HG03571 (cell line): ENCODE measurements around the gene MTFR1L.
"Not testable (repeated sequence)": the region's sequence is repeated elsewhere in the genome, so short reads cannot be mapped to it uniquely, and the experiment has no call there.

Experiments
- ATAC-seq: cut with Tn5 transposase; IDR thresholded peaks from one replicate; pipeline ENCODE4 v1.9.1; 2021; ENCODE audit not compliant: unreplicated experiment

Gene MTFR1L

DNA sequence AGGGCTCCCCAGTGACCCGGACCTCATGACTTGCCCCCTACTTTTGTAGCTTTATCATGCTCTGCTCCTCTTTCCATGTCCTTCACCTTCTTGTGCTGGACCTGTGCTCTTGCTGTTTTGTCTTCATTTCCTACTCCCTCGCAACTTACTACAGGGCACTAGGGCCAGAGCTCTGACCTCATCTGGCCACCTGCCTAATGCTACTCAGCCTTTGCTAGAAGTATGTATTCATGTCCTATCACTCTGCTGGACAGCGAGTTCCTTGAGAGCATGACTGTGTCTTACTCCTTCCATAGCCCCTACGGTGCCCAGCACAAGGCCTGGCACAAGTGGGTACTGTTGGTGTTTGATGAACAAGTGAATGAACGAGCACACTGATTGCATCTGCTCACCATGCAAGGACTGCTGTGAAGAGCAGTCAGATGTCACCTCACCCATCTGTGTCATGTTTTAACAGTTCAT is 1.9 kb downstream of the MTFR1L start:
- no peak for ATAC-seq

DNA sequence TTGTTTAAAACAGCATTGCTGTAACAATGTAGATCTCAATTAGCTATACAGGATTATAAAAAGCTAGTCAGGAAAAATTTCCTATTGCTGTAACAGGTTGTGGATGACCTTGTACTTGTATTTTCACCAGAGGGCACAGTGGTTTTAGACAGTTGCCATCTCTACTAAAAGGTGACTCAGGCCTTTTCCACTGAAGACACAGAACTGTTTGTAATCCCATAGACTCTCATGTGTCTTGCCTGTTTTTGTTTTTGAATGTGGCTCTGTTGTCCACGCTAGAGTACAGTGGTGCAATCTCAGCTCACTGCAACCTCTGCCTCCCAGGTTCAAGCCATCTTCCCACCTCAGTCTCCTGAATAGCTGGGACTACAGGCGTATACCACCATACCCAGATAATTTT is 5.9 kb downstream of the MTFR1L start:
- no peak for ATAC-seq

DNA sequence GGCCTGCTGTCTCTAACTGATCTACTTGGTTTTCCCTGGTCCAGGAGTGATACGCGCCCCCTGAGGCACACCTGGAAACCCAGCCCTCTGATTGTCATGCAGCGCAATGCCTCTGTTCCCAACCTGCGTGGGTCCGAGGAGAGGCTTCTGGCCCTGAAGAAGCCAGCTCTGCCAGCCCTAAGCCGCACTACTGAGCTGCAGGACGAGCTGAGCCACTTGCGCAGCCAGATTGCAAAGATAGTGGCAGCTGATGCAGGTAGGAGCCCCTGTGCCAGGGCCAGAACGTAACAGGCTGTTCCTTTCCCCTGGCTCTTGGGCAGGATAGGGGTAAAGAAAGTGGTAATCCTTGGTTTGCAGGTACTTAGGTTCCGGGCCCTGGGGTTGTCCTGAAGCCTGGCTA is 6.8 kb downstream of the MTFR1L start:
- ATAC-seq = no peak

DNA sequence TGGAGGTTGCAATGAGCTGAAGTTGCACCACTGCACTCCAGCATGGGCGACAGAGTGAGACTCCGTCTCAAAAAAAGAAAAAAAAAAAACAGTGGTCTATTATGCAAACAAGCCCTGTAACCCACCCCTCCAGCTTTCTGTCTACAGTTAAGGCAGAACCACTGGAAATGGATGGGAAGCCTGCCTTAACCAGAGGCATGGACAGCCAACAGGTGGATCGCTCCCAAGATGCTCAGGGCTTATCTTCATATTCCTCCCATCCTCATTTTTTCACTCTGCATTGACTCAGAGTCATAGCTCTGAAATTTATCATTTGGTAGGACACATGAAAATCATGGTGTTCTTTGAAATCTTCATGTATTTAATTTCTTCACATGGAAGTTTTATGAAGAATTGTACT is 8.7 kb downstream of the MTFR1L start:
- ATAC-seq = no peak

DNA sequence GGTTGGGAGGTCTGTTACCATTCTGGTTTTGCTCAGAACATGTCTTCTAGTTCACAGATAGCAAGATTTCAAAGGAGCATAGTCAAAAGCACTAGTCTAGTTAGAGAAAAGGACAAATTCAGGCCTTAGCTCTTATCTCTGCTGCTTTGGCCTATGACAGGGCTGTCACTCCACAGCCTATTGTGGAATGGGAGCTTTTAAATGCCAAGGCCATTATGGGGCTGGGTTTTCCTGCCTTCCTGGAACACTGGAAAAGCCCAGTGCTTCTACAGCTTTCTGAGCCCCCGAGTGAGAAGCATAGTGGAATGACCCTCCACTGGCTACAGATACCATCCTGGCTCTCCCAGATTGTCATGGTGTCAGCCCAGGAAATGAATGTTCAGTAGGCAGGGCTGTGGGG is 9.3 kb downstream of the MTFR1L start:
- no peak for ATAC-seq

DNA sequence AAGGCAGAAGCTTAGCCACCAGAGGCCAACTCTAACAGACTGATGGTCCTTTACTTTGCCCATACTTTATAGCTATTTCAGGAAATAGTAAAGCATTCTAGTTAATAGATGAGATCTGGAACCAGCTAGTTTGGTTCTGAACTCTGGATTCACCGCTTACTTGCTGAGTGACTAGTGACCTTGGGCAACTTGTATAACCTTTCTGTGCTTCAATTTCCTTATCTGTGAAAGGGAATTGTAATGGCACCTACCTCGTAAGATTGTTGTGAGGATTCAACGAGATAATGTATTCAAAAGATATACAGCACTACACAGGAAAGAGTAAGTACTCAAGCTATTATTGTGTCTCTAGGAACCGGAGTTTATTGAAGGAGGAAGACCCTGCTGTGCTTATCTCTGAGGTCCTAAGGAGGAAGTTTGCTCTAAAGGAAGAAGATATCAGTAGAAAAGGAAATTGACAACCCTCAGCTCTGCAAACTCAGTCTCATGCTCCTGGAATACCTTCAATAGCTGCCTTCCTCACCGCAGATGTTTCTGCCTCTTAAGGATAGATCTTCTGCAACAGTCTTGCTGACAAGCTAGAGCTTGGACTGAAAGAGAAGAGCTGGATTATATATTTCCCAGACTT is 11.9 kb downstream of the MTFR1L start:
- ATAC-seq = no peak

DNA sequence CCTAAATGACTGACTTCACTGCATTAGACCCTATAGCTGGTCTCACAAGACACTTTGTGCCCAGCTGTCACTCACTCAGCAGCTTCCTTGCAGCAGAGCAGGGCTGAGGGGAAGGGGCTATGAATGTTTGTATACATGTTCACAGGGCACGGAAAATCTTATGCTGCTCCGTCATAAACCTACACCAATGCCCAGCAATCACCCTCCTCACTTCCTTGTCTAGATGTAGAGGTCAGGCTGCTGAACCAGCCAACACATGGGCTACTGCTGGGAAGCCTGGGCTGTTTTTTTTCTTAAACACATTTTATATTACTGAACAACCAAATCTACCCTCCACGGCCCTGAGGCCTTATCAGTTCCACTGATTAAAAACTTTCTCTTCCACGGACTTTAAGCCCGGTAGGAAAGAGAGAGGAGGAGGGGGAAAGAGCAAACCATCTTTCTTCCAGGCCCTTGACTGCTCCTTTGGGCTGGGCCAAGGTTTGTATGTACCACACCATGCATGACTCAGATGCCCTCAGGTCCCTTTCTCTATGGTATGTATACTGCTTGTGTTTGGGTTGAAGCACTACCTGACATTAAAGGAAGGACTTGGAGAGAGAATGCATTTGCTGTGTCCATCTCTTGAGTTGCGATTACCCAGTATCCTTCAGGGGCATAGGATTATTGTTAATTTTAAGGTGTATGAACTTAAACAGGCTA is 12.7 kb downstream of the MTFR1L start:
- ATAC-seq = no peak

DNA sequence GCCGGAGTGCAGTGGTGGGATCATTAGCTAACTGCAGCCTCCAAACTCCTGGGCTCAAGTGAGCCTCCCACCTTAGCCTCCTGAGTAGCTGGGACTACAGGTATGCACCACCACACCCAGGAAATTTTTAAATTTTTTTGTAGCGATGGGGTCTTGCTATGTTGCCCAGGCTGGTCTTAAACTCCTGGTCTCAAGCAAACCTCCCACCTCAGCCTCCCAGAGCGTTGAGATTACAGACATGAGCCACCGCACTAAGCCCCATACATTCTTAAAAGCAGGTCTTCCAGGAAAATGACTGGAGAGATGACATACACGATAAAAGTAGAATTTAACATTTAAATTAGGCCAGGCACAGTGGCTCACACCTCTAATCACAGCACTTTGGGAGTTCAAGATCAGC is 13.4 kb downstream of the MTFR1L start:
- ATAC-seq = no peak

DNA sequence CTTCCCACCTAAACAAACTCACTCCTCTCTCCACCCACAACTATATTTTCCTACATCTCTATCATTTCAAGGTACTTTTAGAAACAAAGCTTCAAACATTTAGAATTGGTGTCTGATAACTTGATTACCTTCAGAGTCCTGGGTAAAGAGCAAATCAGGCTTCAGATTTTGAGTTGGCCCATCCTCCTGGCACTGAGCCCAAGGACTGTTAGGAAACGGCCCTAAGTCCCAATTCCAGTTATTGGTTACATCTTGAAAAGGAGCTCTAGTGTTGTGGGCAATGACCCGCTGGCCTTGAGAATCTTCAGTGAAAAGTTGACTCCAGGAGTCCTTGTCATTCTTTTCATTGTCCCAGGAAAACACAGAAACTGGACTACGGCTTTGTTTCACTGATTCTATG is 15.1 kb downstream of the MTFR1L start:
- no peak for ATAC-seq

DNA sequence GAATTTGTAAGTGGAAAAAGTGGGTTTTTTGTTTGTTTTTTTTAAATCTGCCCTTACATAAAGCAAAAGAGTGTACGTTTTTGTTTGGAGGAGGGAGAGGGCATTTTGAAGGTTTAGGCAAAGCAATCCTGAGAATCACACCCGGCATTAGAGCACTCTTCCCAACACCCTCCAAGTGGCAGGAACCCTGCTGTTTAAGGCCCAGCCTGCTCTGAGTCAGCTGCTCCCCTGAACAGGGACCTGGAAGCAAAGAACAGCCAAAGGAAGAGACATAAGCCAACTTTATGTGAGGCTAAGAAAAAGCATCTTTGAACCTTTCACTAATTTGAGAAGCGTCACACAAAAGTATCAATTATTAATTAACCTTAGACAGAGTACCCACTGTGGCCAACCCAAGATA is 16.9 kb downstream of the MTFR1L start:
- no peak for ATAC-seq

DNA sequence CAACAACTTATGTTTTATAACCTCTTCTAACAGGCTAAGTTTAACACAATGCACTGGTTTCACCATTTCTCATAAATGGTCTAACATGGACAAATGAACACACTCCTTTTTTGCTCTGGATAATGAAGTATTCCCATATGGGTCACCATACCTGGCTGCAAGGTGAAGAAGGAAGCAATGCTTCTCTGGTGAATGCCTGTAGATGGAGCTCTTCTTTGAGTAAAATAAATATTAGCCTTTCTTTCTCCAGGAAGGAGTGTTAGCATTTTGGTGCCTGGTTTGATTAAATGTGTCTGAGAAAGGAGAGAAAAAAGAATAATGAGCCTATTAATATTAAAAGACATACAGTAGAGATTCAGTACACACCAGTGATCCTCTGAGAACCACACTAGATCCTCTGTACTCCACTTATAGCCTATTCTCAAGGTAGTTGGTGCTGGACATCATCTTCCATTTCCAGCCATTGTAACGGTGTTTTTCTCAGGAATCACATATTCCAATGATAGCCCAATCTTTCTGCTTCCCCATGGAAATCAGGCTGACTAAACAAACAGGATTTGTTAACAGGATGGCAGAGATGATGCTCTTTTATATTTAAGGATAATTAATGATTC is 17.6 kb downstream of the MTFR1L start:
- no peak for ATAC-seq

DNA sequence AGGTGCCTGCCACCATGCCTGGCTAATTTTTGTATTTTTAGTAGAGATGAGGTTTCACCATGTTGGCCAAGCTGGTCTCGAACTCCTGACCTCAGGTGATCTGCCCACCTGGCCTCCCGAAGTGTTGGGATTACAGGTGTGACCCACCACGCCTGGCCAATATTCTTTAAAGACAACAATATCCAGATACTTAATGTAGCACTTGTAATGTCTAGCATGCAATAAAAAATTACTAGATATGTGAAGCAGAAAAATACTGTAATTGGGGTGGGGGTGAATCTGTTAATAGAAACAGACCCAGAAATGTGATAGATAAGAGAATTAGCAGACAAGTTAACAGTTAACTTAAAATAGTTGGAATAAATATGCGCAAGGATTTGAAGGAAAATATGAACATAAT is 20.1 kb downstream of the MTFR1L start:
- not testable (repeated sequence) for ATAC-seq

DNA sequence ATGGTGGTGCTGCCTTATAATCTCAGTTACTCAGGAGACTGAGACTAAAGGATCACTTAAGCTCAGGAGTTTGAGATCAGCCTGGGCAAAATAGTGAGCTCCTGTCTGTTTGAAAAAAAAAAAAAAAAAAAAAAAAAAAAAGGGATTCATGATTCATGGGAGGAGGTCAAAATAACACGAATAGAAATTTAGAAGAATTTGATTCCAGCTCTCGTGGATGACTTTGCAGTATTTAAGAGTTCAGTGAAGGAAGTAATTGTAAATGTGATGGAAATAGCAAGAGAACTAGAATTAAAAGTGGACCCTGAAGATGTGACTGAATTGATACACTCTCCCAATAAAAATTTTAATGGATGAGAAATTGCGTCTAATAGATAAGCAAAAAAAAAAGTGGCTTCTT is 23.7 kb downstream of the MTFR1L start:
- ATAC-seq = no peak

DNA sequence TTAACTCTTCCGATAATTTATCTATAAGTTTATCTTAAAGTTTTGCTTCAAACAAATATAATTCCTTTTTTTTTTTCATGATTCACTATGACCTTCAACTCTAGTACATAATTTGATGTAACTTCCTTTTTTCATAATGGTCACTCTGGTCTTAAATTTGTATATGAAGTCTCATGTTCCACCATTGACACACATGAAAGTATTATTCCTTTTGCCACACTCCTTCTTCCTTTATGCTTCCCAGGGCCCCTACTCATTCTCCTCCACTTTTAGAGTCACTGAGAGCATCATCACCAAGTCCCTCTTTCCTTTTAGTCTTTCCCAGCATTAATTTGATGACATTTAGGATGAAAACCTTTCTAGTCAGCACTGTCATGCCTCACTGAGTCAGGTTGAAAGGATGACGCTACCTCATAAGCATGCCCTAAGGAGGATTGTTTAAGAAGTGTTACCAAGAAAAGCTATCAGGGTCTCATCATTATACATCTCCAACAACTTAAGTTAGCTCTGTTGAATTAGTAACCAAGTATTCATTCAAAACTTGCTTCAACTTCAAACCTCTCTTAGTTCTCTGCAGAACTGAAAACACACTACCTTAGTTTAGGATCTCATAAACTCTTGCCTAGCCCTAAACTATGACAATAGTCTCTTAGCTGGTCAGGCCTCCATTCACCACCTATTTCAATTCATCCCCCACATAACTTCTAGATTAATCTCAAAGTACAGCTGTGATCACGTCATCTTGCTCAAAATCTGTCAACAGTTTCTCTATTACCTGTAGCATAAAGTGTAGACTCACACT is 25.0 kb downstream of the MTFR1L start:
- ATAC-seq = no peak

DNA sequence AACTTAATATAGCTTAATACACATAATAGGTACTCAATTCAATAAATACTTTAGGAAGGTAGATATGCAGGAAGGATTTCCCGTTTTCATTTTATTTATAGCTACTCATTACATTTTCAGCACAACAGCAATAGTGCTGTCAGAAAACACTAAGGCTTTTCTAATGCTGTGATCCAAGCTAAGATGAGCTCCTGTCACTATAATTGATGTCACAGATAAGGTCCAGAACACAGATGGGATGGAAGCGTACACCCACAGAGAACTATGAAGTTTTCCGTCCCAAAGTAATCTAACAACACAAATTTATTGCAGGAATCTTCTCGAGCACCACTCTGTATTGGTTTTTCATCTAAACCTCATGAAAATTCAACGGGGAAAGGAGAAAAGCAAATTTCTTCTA is 25.9 kb downstream of the MTFR1L start:
- ATAC-seq = no peak

DNA sequence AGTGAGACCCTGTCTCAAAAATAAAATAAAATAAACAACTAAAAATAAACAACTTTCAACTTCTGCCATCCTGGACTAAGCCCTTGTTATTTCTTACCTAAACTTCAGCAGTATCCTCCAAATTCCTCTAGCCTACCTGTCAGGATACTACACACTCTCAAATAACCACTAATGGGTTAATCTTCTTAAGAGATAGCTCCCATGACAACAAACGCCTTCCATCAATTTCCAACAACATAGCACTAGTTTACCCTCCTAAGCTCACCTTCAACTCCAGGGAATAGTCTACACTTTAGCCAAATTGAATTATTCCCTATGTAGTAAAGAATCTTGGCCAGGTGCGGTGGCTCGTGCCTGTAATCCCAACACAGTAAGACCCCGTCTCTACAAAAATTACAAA is 28.2 kb downstream of the MTFR1L start:
- ATAC-seq = no peak

DNA sequence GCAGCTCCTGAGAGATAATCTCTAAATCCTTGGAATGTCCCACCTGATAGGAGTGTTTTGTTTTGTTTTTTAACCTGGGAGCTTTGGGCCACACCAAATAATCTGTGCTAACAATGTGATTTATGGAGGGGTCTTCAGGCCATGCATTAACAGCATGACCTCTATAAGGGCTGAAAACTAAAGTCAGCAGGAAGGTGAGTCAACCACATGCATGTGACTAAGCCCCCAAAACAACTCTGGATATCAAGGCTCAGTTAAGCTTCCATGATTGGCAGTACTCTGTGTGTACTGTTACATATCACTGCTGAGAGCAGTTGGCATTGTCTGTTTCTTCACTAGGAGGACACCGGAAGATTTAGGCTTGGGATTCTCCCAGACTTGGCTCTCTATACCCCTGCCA is 28.8 kb downstream of the MTFR1L start:
- no peak for ATAC-seq

DNA sequence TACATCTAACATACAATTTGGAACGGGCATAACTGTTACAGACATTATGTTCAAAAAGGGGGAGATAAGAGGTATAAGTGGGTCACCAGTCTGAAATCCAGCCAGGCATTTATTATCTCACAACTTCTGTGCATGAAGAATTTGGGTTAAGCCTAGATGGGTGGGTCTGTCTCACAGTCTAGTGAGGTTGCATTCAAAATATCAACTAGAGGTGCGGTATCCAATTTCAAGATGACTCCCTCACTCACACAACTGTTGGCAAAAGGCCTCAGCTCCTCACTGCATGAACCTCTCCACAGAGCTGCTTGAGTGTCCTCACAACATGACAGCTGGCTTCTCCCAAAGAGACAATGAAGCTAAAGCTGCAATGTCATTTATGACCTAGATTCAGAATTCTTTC is 34.8 kb downstream of the MTFR1L start:
- no peak for ATAC-seq

DNA sequence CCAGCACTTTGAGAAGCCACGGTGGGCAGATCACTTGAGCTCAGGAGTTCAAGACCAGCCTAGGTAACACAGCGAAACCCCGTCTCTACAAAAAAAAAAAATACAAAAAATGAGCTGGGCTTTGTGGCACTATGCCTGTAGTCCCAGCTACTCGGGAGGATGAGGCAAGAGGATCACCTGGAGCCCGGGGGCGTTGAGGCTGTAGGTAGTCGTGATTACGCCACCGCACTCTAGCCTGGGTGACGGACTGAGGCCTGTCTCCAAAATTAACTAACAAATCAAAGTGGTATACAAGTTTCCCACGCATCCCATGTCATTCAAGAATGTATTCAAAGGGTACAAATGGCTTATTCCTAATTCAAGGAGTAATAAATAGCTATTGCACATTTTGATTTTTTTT is 37.1 kb downstream of the MTFR1L start:
- ATAC-seq = no peak

DNA sequence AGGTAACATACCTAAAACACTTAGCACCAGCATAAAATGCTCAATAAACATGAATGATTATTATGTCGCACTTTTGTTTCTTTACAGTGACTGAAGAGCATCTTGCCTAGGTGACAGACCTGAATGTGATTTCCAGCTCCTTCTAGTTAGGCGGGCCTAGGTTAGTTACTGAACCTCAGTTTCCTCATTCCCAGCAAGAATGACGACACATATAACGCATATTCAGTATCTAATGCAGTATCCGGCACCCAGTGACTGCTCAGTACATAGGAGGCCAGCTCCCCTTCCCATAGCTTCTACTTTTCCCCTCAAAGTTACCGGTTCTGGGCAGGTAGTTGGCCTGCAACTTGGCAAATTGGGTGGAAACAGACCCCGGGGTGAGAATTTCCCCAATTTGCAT is 38.7 kb downstream of the MTFR1L start:
- no peak for ATAC-seq

DNA sequence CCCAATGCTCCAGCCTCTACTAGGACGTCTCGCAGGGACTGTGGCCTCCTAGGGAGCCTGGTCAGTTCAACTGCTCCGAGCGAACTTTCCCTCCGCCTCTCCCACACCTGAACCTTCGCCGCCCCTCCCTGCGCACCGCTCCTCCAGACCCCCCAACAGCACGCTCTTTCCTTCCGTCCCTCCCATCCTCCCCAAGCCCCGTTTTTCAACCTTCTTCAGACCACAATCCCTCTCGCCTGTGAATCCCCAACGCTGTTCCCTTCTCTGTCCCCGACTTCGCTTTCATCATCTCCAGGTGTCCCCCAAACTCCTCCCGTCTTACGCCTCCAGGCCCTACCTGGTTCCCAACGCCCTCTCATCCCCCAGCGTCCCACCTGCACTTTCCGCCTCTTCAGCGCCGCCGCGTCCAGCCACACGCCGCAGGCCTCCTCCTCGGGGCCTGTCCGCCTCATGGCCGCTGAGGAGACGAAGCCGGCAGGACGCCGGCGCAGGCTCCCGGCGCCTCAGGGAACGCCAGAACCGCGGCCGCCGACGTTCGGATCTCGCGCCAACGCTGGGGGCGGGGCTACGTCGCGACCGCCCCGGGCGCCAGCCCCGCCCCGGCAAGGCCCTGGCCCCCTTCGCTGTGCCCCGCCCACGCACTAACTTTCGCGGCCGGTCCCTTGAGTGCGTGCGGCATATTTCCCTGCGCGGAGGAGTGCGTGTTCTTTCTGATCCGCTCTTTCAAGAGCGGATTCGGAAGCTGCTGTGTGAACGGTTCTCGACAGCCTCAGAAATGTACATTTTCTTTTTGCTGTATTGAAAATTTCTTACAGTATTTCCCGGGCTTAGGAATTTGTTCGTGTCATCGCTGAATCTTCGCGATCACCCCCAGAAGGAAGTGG is 39.4 kb downstream of the MTFR1L start, which contains the start of gene AUNIP:
Gene AUNIP, minus strand, starts transcription at position 552 of the 884 bp plus-strand sequence. Its CDS starts 100 bp downstream, at position 452.
- ATAC-seq = peak; percentile 76
